MM.1S (cell line): ENCODE results near the gene EIF3A.

ENCODE experiments used
- CTCF ChIP-seq: fragments of 300-600 bp; sonication (generic); IDR thresholded peaks from 2 replicates; pipeline ENCODE4 v1.5.1; 2016; ENCODE audit warnings: antibody characterized with exemption, low read length, mixed read lengths
- EZH2 ChIP-seq: fragments of 300-600 bp; sonication (generic); optimal IDR thresholded peaks from 2 replicates; pipeline ENCODE3; 2017; ENCODE audit warnings: low read depth, mild to moderate bottlenecking, antibody characterized with exemption, low read length, mixed read lengths
- EZH2phosphoT487 ChIP-seq: fragments of 300-600 bp; sonication (generic); IDR thresholded peaks from 2 replicates; pipeline ENCODE4 v1.6.1; 2018; ENCODE audit warnings: antibody characterized with exemption, low read length

- TF ChIP-seq CTCF: no peak
- no peak for TF ChIP-seq EZH2
- no peak for TF ChIP-seq EZH2phosphoT487
These were observed 50.8 kb downstream of the EIF3A start, which contains the start of gene NANOS1 for GRCh38 chr10:119029613-119030420.
